Renal cortical epithelial cell (primary cell): ENCODE measurements around the gene CMTM8. TPM values are rescaled to one million over a fixed set of nuclear protein-coding genes. Genes with fewer than 3 reads are reported as not detected.

Source experiments
- DNase-seq: peaks from one replicate; pipeline ENCODE4 v3.0.0-alpha.2; 2011; ENCODE audit warnings: low read depth
- total RNA-seq: library from RNA; depleted of rRNA; stranded (reverse); fragments of >200 nt; gene quantifications from 2 replicates; pipeline ENCODE4 v1.2.3, GENCODE V29; 2014

The CMTM8 gene
- total RNA-seq, 1 donor from 2014 or later = 2.6 TPM

DNA sequence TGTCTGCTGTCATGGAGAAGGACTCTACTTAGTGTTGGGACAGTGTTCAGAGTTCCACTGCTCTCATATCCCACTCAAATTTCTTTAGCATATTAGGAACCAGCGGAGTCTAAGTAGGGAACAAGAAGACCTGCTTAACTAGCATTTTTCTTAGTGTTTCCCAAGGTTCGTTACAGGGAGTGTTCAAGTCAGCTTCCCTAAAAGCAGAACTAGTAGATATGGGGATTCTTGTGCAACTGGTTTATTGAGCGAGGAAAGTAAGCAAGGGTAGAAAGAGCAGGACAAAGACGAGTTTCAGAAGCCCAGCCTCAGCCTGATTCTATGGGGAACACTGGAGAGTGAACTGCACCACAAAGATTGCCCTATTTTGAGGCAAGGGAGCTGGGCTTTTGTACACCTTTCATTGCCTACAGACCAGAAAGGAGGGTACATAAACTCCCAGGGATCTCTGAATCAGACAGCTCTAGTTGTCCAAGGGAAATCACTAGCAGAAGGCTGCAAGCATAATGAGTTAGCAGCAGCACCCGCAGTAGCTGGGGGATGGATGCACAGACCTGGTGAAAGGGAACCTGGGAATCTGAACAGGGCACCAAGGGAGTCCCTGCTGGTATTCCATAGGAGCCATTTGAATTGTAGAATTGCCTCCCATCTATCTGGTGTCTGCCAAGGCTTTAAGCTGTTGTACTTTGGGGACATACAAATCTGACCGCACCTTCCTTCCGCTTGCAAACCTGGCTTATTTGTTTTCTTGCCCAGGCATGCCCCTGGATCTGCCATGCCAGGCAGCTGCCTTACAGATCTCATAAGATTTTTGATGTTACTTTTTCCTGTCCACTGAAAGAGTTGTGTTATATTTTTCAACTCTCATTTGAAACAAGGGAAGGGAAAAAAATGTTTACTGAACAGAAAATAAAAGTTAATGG lies 168.3 kb downstream of the CMTM8 start:
- no peak for DNase-seq

DNA sequence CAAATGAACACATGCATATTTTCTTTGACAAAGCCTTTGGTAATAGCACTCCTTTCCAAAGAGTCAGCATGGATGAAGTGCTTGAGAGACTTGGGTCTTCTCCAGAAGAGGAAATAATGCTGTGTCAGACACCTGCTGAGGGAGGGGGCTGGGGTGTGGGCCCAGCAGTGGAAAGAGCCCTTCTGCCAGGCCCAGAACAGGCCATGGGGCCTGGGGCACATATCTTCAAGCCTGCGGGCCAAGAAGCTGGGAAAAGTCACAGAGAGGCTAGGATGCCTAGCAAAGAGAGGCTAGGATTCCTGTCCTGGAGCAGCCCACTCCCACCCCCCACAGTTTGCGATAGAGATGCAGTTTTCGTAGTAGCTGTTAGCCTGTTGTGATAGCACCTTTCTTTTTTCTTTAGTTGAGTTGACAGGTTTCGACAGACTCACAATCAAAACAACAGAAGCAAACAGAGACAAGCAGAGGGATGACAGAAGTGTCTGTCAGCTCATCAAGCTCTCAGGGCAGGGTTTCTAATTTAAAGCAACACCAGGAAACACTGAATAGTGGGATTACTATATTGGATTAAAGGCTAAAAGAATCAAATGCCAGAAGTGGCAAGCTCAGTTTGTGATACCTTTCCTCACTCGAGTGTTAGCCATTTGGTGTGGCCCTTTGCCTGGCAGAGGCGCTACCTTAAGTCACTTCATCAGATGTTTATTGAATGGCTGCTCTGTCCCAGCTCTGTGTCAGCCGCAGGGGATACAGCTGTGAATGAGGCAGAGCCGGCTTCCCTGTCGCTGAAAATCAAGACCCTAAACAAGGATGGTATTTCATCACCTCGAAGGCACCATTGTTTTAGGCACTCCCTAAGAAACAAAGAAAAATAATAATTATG lies 172.1 kb downstream of the CMTM8 start:
- DNase-seq = no peak

DNA sequence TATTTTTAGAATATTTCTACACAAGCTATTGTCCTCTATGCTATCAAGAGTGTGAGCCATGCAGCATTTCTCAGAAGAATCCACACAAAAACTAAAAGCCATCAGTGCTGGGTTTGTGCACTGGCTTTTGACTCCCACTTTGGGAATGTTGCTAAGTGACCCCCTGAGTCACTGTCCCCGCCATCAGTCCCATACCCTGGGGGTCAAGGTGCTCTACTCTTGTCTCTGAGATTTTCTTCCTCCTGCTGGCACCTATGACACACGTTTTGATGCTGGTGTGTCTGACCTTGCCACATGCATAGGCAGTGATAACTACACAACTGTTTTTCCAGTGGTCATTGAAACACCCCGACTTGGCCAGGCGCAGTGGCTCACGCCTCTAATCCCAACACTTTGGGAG lies 173.0 kb downstream of the CMTM8 start:
- no peak for DNase-seq

DNA sequence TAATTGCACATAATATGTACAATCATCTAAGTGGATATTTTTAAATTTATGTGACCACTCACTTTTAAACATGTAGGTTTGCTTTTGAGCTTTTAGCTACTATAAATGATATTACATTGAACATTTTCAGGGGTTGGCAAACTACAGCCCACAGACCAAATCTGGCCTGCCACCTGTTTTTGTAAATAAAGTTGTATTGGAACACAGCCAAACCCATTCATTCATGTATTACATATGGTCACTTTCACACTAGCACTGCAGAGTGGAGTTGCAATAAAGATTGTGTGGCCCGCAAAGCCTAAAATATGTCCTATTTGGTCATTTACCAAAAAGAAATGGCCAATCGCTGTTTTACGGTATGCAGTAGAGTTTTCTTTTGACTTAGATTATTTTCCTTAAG lies 174.4 kb downstream of the CMTM8 start:
- DNase-seq = no peak

DNA sequence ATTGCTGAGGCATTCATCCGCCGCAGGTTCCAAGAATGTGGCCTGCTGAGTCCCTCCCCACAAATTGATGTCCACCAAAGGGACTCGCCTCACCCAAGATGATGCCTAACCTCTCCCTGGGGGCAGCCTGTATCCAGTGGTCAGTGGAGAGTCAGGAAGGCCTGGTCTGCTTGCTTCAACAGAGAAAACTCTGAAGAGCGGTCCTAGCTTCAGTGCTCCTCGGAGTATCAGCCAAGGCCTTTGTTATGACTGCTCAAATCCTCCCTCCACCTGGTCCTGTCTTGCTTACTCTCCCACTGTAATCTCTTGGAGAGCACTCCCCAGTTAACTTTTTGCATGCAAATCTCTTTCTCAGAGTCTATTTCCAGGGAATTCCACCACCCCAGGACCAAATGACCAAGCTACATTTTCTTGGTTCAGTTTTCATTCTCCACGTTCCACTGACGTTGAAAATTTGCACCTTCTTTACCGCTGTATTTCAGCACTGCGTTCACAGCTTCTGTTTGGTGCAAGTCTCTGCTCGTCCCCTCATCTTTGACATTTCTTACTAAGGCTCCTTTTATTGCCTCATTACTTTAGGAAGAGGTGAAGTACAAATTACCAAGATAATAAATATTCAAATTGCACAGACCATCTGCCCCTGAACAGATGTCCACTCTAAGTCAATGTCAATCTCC lies 175.5 kb downstream of the CMTM8 start:
- no peak for DNase-seq

DNA sequence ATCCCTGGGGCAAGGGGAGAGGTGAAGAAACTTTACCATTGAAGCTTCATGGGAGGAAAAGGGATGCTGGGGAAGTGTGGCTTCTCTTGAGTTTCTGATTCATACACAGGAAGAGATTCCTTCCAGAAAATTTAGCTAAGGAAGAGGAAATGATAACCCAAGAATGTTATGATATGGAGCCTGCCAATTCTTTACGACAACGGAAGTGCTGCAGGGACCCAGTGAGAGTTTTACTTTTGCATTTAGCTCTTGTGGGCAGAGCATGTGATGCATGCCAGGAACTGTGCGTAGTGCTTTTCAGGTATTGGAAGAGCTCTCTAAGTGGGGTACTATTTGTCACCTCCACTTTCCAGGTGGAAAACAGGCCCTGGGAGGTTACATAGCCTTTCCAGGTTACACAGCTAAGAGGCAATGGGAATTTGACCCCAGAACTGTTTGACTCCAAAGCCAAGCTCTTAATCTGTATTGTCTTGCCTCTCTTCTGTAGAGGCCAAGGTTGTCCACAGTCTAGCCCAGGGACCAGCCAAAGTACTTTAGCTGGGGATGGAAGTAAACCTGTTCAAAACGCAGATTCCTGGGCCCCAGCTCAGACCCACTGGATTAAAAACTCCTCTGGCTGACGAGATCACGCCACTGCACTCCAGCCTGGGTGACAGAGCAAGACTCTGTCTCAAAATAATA lies 176.2 kb downstream of the CMTM8 start:
- no peak for DNase-seq

- peak; percentile 20 for DNase-seq
Measured at GRCh38 chr3:32419742-32420125, 181.3 kb downstream of the CMTM8 start.

Other genes with a start within 250 kb of the CMTM8 start
- gene GPD1L, start 132.1 kb upstream of the CMTM8 start, total RNA-seq = 14.2 and 17.2 TPM in 2 replicates
- 7.3 and 7.5 TPM in 2 replicates for gene CMTM7, start 153.2 kb downstream of the CMTM8 start, total RNA-seq